ENCODE measurements around the gene RTKN2.

Gene RTKN2

GRCh38 chr10:62148155-62148554, 120.5 kb downstream of the RTKN2 start:
- H3K9me2 ChIP-seq (replicated peaks; ENCODE audit: insufficient read depth, low read length): no peaks in the 10 kb centered on the region
- no peaks in the 10 kb centered on the region for H3K36me3 ChIP-seq (replicated peaks; ENCODE audit: insufficient read depth, low read length)
- no peaks in the 10 kb centered on the region for H3K27me3 ChIP-seq (replicated peaks; ENCODE audit: insufficient read depth, low read length)
- H3K9ac ChIP-seq (ENCODE audit: low read length): no peak overlapping the region
- no peak for TF ChIP-seq CTCF (IDR thresholded peaks at IDR 0.05; ENCODE audit: low read length)
- TF ChIP-seq EZH2 (optimal IDR thresholded peaks at IDR 0.05; ENCODE audit: low read depth, low read length): no peak
- TF ChIP-seq EZH2phosphoT487 (IDR thresholded peaks at IDR 0.05; ENCODE audit: low read length): no peak
- H3K27ac ChIP-seq (ENCODE audit: low read length): no peak overlapping the region
- no peak overlapping the region for H2AFZ ChIP-seq (ENCODE audit: low read length)
- H4K20me1 ChIP-seq (ENCODE audit: insufficient read depth, low read length): no peaks in the 10 kb centered on the region
- no peak overlapping the region for H3K4me3 ChIP-seq (ENCODE audit: low read length)
- no peaks in the 10 kb centered on the region for H3K9me3 ChIP-seq (replicated peaks; ENCODE audit: insufficient read depth, low read length)
- no peaks in the 10 kb centered on the region for H3K4me1 ChIP-seq (ENCODE audit: low read length)
- H3K4me2 ChIP-seq (ENCODE audit: low read depth, low read length): no peak overlapping the region
- no peaks in the 10 kb centered on the region for H3F3A ChIP-seq (ENCODE audit: insufficient read depth, low read length)
- DNase-seq: no peak
- H3K79me2 ChIP-seq (ENCODE audit: low read length): no peaks in the 10 kb centered on the region

GRCh38 chr10:62147425-62147824, 121.2 kb downstream of the RTKN2 start:
- H2AFZ ChIP-seq (ENCODE audit: low read length): no peak overlapping the region
- no peak for TF ChIP-seq EZH2phosphoT487 (IDR thresholded peaks at IDR 0.05; ENCODE audit: low read length)
- TF ChIP-seq CTCF (IDR thresholded peaks at IDR 0.05; ENCODE audit: low read length): no peak
- TF ChIP-seq EZH2 (optimal IDR thresholded peaks at IDR 0.05; ENCODE audit: low read depth, low read length): no peak
- DNase-seq: no peak

GRCh38 chr10:62136931-62137330, 131.7 kb downstream of the RTKN2 start:
- no peak for TF ChIP-seq EZH2phosphoT487 (IDR thresholded peaks at IDR 0.05; ENCODE audit: low read length)
- no peak for TF ChIP-seq EZH2 (optimal IDR thresholded peaks at IDR 0.05; ENCODE audit: low read depth, low read length)
- TF ChIP-seq CTCF (IDR thresholded peaks at IDR 0.05; ENCODE audit: low read length): no peak
- Histone ChIP-seq H3K9ac (ENCODE audit: low read length) (no peak overlapping the region), H3K27ac (ENCODE audit: low read length) (no peak overlapping the region), H3K4me1 (ENCODE audit: low read length) (no peaks in the 10 kb centered on the region), H2AFZ (ENCODE audit: low read length) (no peak overlapping the region), H3K9me2 (replicated peaks; ENCODE audit: insufficient read depth, low read length) (no peaks in the 10 kb centered on the region), H3K4me3 (ENCODE audit: low read length) (no peak overlapping the region), H3F3A (ENCODE audit: insufficient read depth, low read length) (no peaks in the 10 kb centered on the region), H3K27me3 (replicated peaks; ENCODE audit: insufficient read depth, low read length) (no peaks in the 10 kb centered on the region), H3K36me3 (replicated peaks; ENCODE audit: insufficient read depth, low read length) (no peaks in the 10 kb centered on the region), H4K20me1 (ENCODE audit: insufficient read depth, low read length) (no peaks in the 10 kb centered on the region), H3K9me3 (replicated peaks; ENCODE audit: insufficient read depth, low read length) (no peaks in the 10 kb centered on the region), H3K79me2 (ENCODE audit: low read length) (no peaks in the 10 kb centered on the region), H3K4me2 (ENCODE audit: low read depth, low read length) (no peak overlapping the region)
- DNase-seq: no peak

More at GRCh38 chr10:62147425-62147824, 121.2 kb downstream of the RTKN2 start:
- Histone ChIP-seq H3K4me1 (ENCODE audit: low read length) (no peaks in the 10 kb centered on the region), H3K9me3 (replicated peaks; ENCODE audit: insufficient read depth, low read length) (no peaks in the 10 kb centered on the region), H3K9ac (ENCODE audit: low read length) (no peak overlapping the region), H3K4me3 (ENCODE audit: low read length) (no peak overlapping the region), H3K27ac (ENCODE audit: low read length) (no peak overlapping the region), H4K20me1 (ENCODE audit: insufficient read depth, low read length) (no peaks in the 10 kb centered on the region), H3K79me2 (ENCODE audit: low read length) (no peaks in the 10 kb centered on the region), H3K27me3 (replicated peaks; ENCODE audit: insufficient read depth, low read length) (no peaks in the 10 kb centered on the region), H3K4me2 (ENCODE audit: low read depth, low read length) (no peak overlapping the region), H3F3A (ENCODE audit: insufficient read depth, low read length) (no peaks in the 10 kb centered on the region), H3K36me3 (replicated peaks; ENCODE audit: insufficient read depth, low read length) (no peaks in the 10 kb centered on the region), H3K9me2 (replicated peaks; ENCODE audit: insufficient read depth, low read length) (no peaks in the 10 kb centered on the region)

Data from MM.1S (cell line).